ENCODE measurements around the gene WDTC1.

DNA sequence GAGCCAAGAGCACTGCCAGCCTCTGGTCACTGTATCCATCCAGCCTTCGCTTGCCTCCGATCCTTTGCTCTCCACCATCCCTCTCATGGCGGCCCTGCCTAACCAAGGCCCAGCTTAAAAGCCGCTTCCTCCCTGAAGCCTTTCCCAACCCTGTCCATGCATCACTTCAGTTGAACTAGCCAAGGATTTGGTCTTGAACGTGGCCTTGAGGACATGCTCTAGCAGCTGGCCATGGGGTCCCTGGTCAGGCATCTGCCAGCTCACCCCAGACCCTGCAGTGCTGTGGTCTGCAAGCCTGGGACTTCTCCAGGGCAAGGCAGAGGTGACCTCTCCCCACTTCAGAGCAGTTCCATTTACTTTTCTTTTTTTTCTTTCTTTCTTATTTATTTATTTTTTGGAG, 102.3 kb downstream of the WDTC1 start:
- TF ChIP-seq GTF2F1 (IDR thresholded peaks at IDR 0.05; ENCODE audit: low read depth, low read length) (no peak), NFRKB (IDR thresholded peaks at IDR 0.05; ENCODE audit: low read depth) (no peak)

Measured in K562 (cell line).